K562 (cell line): Measurements from ENCODE around the gene CTDSP1. TPM values are rescaled to one million over a fixed set of nuclear protein-coding genes. Genes with fewer than 3 reads are reported as not detected.
A peak's percentile ranks its signal among the peaks of the same experiment; 100 is the strongest.

Experiments
- ATAC-seq: fragments of 200-7000 bp; cut with Tn5 transposase; 3 replicates; pipeline ENCODE4 v1.9.1; 2020; ENCODE audit warnings: moderate library complexity
- BruUV-seq: library from RNA; stranded (reverse); fragments of 400-500 nt; replicated peaks from 2 replicates; lab custom pipeline; 2021; lab: Mats Ljungman, UMichigan
- CTCF ChIA-PET: fragments of 300-600 bp; formaldehyde crosslinking; extraction: SDS; loops from one replicate; lab custom pipeline; 2021; ENCODE audit warnings: low intra/inter-chr PET ratio; lab: Yijun Ruan, JAX
- POLR2A ChIA-PET: fragments of 300-600, 350-650 bp; sonication (Branson Sonifier 250); formaldehyde crosslinking; extraction: SDS; loops from one replicate; lab custom pipeline; 2021; ENCODE audit warnings: antibody characterized with exemption, inconsistent platforms; lab: Yijun Ruan, JAX
- DNase-seq, 4 experiments: peaks; one replicate each; pipeline versions ENCODE4 v3.0.0 to v3.0.0-alpha.2; 2011 to 2018; ENCODE audit warnings: low spot score in 3 of 4, mixed read lengths in 3 of 4; ENCODE audit errors: extremely low read depth in 1 of 4
- FAIRE-seq: peaks from 2 replicates; lab custom pipeline; 2011; peaks lifted over from hg19 to GRCh38; lab: Jason Lieb, UNC
- H2AFZ ChIP-seq: 2 replicates; pipeline ENCODE4 v1.6.0; 2011; ENCODE audit warnings: low read depth, low read length, control low read depth, inconsistent platforms
- H3K27ac ChIP-seq: fragments of 200-600 bp; 3 replicates; pipeline ENCODE4 v1.8.0; 2011; ENCODE audit warnings: low read depth, mild to moderate bottlenecking, control low read depth, inconsistent platforms, low read length, moderate library complexity, mixed read lengths; ENCODE audit errors: extremely low read depth
- H3K27me3 ChIP-seq, 2 experiments: fragments of 300-600 bp in 1 of 2; 2 replicates in 1 of 2; 3 replicates in 1 of 2; pipeline versions ENCODE4 v1.6.0 to v1.8.0; 2011; ENCODE audit warnings: inconsistent platforms in 2 of 2, low read length in 2 of 2, mild to moderate bottlenecking in 1 of 2, mixed read lengths in 1 of 2, moderate library complexity in 1 of 2; ENCODE audit not compliant: control insufficient read depth in 2 of 2, insufficient read depth in 2 of 2
- H3K36me3 ChIP-seq: fragments of 300-600 bp; 3 replicates; pipeline ENCODE4 v1.8.0; 2011; ENCODE audit warnings: mild to moderate bottlenecking, low read length, inconsistent platforms; ENCODE audit not compliant: control insufficient read depth, insufficient read depth
- H3K4me1 ChIP-seq, 2 experiments: fragments of 200-600 bp in 1 of 2; replicated peaks in 1 of 2; 2 replicates in 1 of 2; 3 replicates in 1 of 2; pipeline versions ENCODE4 v1.5.1 to v1.8.0; 2011; ENCODE audit warnings: inconsistent platforms in 2 of 2, low read length in 2 of 2, mild to moderate bottlenecking in 1 of 2, mixed read lengths in 1 of 2, moderate library complexity in 1 of 2; ENCODE audit not compliant: control insufficient read depth in 2 of 2, insufficient read depth in 2 of 2
- H3K4me2 ChIP-seq: 2 replicates; pipeline ENCODE4 v1.6.1; 2011; ENCODE audit warnings: low read length, control low read depth, inconsistent platforms, mixed read lengths; ENCODE audit not compliant: insufficient read depth
- H3K4me3 ChIP-seq: fragments of 200-600 bp; sonication (generic), shearing (Covaris generic); 2 replicates; pipeline ENCODE4 v1.5.1; 2016; ENCODE audit warnings: control low read depth, inconsistent platforms
- H3K79me2 ChIP-seq: fragments of 200-600 bp; 3 replicates; pipeline ENCODE4 v1.8.0; 2011; ENCODE audit warnings: low read length, inconsistent platforms; ENCODE audit not compliant: control insufficient read depth, insufficient read depth
- H3K9ac ChIP-seq, 2 experiments: 2 replicates each; pipeline versions ENCODE4 v1.6.0 to v1.6.1; 2011; ENCODE audit warnings: low read depth in 2 of 2, low read length in 2 of 2, control low read depth in 1 of 2, inconsistent platforms in 1 of 2, mild to moderate bottlenecking in 1 of 2, mixed read lengths in 1 of 2; ENCODE audit not compliant: insufficient read depth in 1 of 2
- H3K9me1 ChIP-seq: one replicate; pipeline ENCODE4 v1.6.0; 2011; ENCODE audit warnings: inconsistent platforms, mild to moderate bottlenecking, low read length, moderate library complexity; ENCODE audit not compliant: control insufficient read depth, insufficient read depth
- H3K9me3 ChIP-seq: replicated peaks from 2 replicates; pipeline ENCODE4 v1.5.1; 2011; ENCODE audit warnings: low read depth, low read length, inconsistent platforms; ENCODE audit not compliant: control insufficient read depth, insufficient read depth
- H4K20me1 ChIP-seq: replicated peaks from 2 replicates; pipeline ENCODE4 v1.6.1; 2011; ENCODE audit warnings: low read length, inconsistent platforms, mixed read lengths; ENCODE audit not compliant: control insufficient read depth, insufficient read depth
- CEBPZ ChIP-seq: fragments of 150-350 bp; IDR thresholded peaks from 2 replicates; pipeline ENCODE4 v1.6.1; 2014; ENCODE audit warnings: low read depth, mild to moderate bottlenecking, low read length, borderline replicate concordance
- NFYB ChIP-seq: IDR thresholded peaks from 2 replicates; pipeline ENCODE4 v1.6.1; 2011; ENCODE audit warnings: mild to moderate bottlenecking, moderate library complexity; ENCODE audit not compliant: insufficient read length; ENCODE audit errors: extremely low read depth
- NR4A1 ChIP-seq, 2 experiments: fragments of 250-450 bp in 1 of 2; fragments of 450-650 bp in 1 of 2; sonication (Bioruptor Pico) in 1 of 2; IDR thresholded peaks; 2 replicates each; pipeline versions ENCODE4 v1.4.0 to v1.6.1; 2016 to 2020; ENCODE audit warnings: mild to moderate bottlenecking in 2 of 2, missing compliant biosample characterization in 1 of 2, missing genetic modification characterization in 1 of 2, moderate library complexity in 1 of 2
- WGBS: fragments of 100-300 bp; shearing (Covaris generic); methylation state at CpG from one replicate; pipeline ENCODE4 v1.1.6; 2016; ENCODE audit warnings: low coverage, mixed read lengths; ENCODE audit not compliant: insufficient coverage; ENCODE audit errors: missing lambda C conversion rate; 5-methylcytosine and 5-hydroxymethylcytosine counted together
- in situ Hi-C: fragments of 300-500 bp; cut with MboI; formaldehyde crosslinking; loops from 4 replicates; pipeline ENCODE4 v1.15.0; 2018; ENCODE audit warnings: inconsistent platforms, mixed read lengths
- intact Hi-C: fragments of 100-400 bp; cut with micrococcal nuclease; formaldehyde crosslinking; loops from 2 replicates; pipeline ENCODE4 v1.14.2; 2022
- polyA plus RNA-seq, 8 experiments: library from polyadenylated mRNA; depleted of rRNA in 4 of 8; stranded (reverse) in 5 of 8; unstranded in 3 of 8; fragments of >200 nt; fragmentation: Nextera tagmentation in 2 of 8; fragmentation: Illumina TruSeq in 1 of 8; extraction: Ambion mirVana in 2 of 8; extraction: Trizol in 1 of 8; gene quantifications; 2 replicates each; pipeline versions ENCODE4 v1.2.1 to v1.2.3, GENCODE V29; 2011 to 2014; ENCODE audit warnings: inconsistent platforms in 1 of 8, missing spikeins in 1 of 8
- total RNA-seq, 7 experiments: library from RNA; depleted of rRNA in 6 of 7; stranded (reverse); fragments of >200 nt in 6 of 7; fragmentation: Illumina TruSeq in 2 of 7; extraction: Trizol in 2 of 7; gene quantifications; 2 replicates each; pipeline versions ENCODE4 v1.2.1 to v1.2.3, GENCODE V29; 2011 to 2021; ENCODE audit warnings: low replicate concordance in 1 of 7

CTDSP1 gene
- total and polyA plus RNA-seq, 9 of the 15 experiments (the other 6 are each of a cell fraction or from before 2014, with no cell fraction given): 2.4 to 74.8 (median 45.8) TPM

GRCh38 chr2:218402491-218402901 lies 2.8 kb downstream of the CTDSP1 start:
- ATAC-seq: no peak
- Histone ChIP-seq H3K4me1 (peaks cover 21 to 85% of the 10 kb centered on the region in 2 experiments; a peak in 4 of 5 replicates), H2AFZ (no peak overlapping the region), H3K36me3 (peaks cover 46% of the 10 kb centered on the region; the same call in 2 of the 3 replicates), H3K79me2 (peaks cover 47% of the 10 kb centered on the region), H3K4me2 (no peak overlapping the region), H3K9ac (peak overlapping the region in 1 of 2 experiments; percentile 40; a peak in 2 of 4 replicates), H3K4me3 (no peak overlapping the region), H3K9me3 (no peaks in the 10 kb centered on the region), H3K27me3 (no peaks in the 10 kb centered on the region), H3K27ac (no peak overlapping the region), H3K9me1 (no peaks in the 10 kb centered on the region), H4K20me1 (no peaks in the 10 kb centered on the region)
- no peak for DNase-seq
- intact Hi-C loops: loop anchor here (10.0 kb wide), 1 partner anchor 242 kb away; no protein-coding TSS in a partner anchor
- ChIA-PET POLR2A (interaction anchor here (2.8 kb wide), 1 partner anchor 9 kb away, joined by 7 read pairs; no protein-coding TSS in a partner anchor), CTCF (no interaction called here)
- FAIRE-seq: no peak
- WGBS: 91% methylated on average over 8 of the region's 8 CpGs
- in situ Hi-C loops: no loop called here
- BruUV-seq: no TSS peak
- TF ChIP-seq CEBPZ: no peak
- TF ChIP-seq NFYB: no peak
- no peak for TF ChIP-seq NR4A1 (CRISPR knock-in tag; IDR thresholded peaks at IDR 0.05)
- no peak for TF ChIP-seq NR4A1 (tag; IDR thresholded peaks at IDR 0.05)
